Left ventricle myocardium inferior (tissue), 1 donor: Measurements from ENCODE around the gene ANKFN1. TPM values are rescaled to one million over a fixed set of nuclear protein-coding genes. Genes with fewer than 3 reads are reported as not detected.
"Not testable (repeated sequence)": the region's sequence is repeated elsewhere in the genome, so short reads cannot be mapped to it uniquely, and the experiment has no call there.

Source experiments
- DNase-seq: peaks from one replicate; pipeline ENCODE4 v3.0.0-alpha.2; 2020
- H3K27ac ChIP-seq: fragments of 200-600 bp; replicated peaks from 2 replicates; pipeline ENCODE4 v1.8.0; 2021
- H3K27me3 ChIP-seq: fragments of 200-600 bp; 2 replicates; pipeline ENCODE4 v1.8.0; 2021; ENCODE audit warnings: low read depth
- H3K36me3 ChIP-seq: fragments of 200-600 bp; 2 replicates; pipeline ENCODE4 v1.8.0; 2021
- H3K4me1 ChIP-seq: fragments of 200-600 bp; 2 replicates; pipeline ENCODE4 v1.8.0; 2021
- H3K4me3 ChIP-seq: fragments of 200-600 bp; 2 replicates; pipeline ENCODE4 v1.8.0; 2021; ENCODE audit warnings: mild to moderate bottlenecking, moderate library complexity
- H3K9me3 ChIP-seq: fragments of 200-600 bp; replicated peaks from 2 replicates; pipeline ENCODE4 v1.8.0; 2021
- CTCF ChIP-seq: fragments of 200-600 bp; IDR thresholded peaks from 2 replicates; pipeline ENCODE4 v1.8.0; 2021; ENCODE audit warnings: antibody characterized with exemption, mild to moderate bottlenecking, borderline replicate concordance
- intact Hi-C: fragments of 100-400 bp; cut with micrococcal nuclease; formaldehyde crosslinking; loops from one replicate; pipeline ENCODE4 v1.11.0; 2022
- total RNA-seq: library from RNA; stranded (reverse); fragmentation: NEBNext Ultra II Directional; extraction: Animal tissue kit (Norgen Biotek cat#: 25700); gene quantifications from one replicate; pipeline ENCODE4 v1.2.1, GENCODE V29; 2021
- donor health status: DM: no; HTN: yes; CAD: no; lungs with severe emphysema.

Gene ANKFN1
- total RNA-seq, 1 donor from 2014 or later = not detected

GRCh38 chr17:56269556-56270389 is 116.5 kb downstream of the ANKFN1 start:
- DNase-seq = no peak
- Histone ChIP-seq H3K4me3 (no peak overlapping the region), H3K27ac (no peak overlapping the region), H3K9me3 (no peaks in the 10 kb centered on the region), H3K36me3 (no peaks in the 10 kb centered on the region), H3K4me1 (no peaks in the 10 kb centered on the region), H3K27me3 (no peaks in the 10 kb centered on the region)
- no peak for TF ChIP-seq CTCF
- intact Hi-C loops = no loop called here

DNA sequence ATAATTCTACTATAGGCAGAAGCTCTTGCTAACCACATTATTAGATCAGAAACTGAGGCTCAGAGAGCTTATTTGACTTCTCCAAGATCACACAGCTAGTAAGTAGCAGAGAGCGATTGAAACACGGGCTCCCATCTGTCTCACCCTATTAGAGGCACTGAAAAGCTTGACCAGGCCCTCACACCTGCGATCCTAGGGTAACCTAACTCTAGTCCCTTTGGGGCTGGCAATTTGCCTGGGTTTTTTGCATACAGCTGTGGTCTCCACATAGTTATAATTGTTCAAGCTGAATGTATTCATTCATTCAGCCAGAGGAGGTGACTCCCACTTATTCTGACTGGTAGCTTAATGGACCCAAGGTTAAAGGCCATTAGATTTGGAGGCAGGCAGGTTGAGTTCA is 121.2 kb downstream of the ANKFN1 start:
- H3K36me3 ChIP-seq = no peaks in the 10 kb centered on the region
- TF ChIP-seq CTCF = no peak
- intact Hi-C loops = no loop called here
- H3K27me3 ChIP-seq = no peaks in the 10 kb centered on the region
- no peaks in the 10 kb centered on the region for H3K9me3 ChIP-seq
- no peak for DNase-seq
- no peak overlapping the region for H3K4me3 ChIP-seq
- no peaks in the 10 kb centered on the region for H3K4me1 ChIP-seq
- no peak overlapping the region for H3K27ac ChIP-seq

GRCh38 chr17:56284482-56284881 is 131.2 kb downstream of the ANKFN1 start:
- no peaks in the 10 kb centered on the region for H3K36me3 ChIP-seq
- no peak overlapping the region for H3K4me3 ChIP-seq
- H3K9me3 ChIP-seq = no peaks in the 10 kb centered on the region
- H3K27me3 ChIP-seq = no peaks in the 10 kb centered on the region
- no peaks in the 10 kb centered on the region for H3K4me1 ChIP-seq
- TF ChIP-seq CTCF = no peak
- intact Hi-C loops = no loop called here
- no peak overlapping the region for H3K27ac ChIP-seq
- DNase-seq = no peak

- intact Hi-C loops, H3K4me3 ChIP-seq, DNase-seq, H3K27me3 ChIP-seq, H3K4me1 ChIP-seq, H3K9me3 ChIP-seq, H3K27ac ChIP-seq, H3K36me3 ChIP-seq: not testable (repeated sequence)
These were observed 135.5 kb downstream of the ANKFN1 start for GRCh38 chr17:56288786-56289185.

DNA sequence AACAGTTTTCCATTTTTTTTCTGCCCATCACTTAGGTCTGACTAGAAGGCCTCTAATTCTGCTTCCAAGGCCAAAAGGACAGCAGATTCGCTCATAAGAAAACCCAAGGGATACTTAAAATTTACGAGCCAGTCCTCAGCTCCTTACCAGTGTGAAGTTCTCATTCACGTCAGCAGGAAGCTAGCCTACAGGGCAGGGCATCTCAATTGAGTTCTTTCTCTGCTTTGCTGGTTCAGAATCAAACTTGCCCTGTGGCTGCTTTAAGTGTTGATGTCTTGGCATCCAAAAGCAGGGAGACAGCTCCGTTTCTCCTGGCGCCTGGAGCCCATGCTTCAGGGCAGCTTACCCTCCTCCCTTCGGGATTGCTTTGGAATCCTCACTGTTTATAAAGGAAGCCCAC is 136.0 kb downstream of the ANKFN1 start:
- Histone ChIP-seq H3K36me3 (no peaks in the 10 kb centered on the region), H3K4me3 (no peak overlapping the region), H3K4me1 (peaks cover 9% of the 10 kb centered on the region), H3K27me3 (no peaks in the 10 kb centered on the region), H3K27ac (no peak overlapping the region), H3K9me3 (no peaks in the 10 kb centered on the region)
- no peak for DNase-seq
- no peak for TF ChIP-seq CTCF
- intact Hi-C loops = no loop called here

GRCh38 chr17:56290101-56290801 is 137.0 kb downstream of the ANKFN1 start:
- H3K27me3 ChIP-seq = no peaks in the 10 kb centered on the region
- no peak for TF ChIP-seq CTCF
- intact Hi-C loops = no loop called here
- no peaks in the 10 kb centered on the region for H3K36me3 ChIP-seq
- DNase-seq = no peak
- peaks cover 9% of the 10 kb centered on the region for H3K4me1 ChIP-seq
- no peak overlapping the region for H3K27ac ChIP-seq
- no peaks in the 10 kb centered on the region for H3K9me3 ChIP-seq
- H3K4me3 ChIP-seq = peak overlapping the region; percentile 21
